Retina (tissue), 1 donor: Measurements from ENCODE around the gene AHDC1.
"Not testable (repeated sequence)": the region's sequence is repeated elsewhere in the genome, so short reads cannot be mapped to it uniquely, and the experiment has no call there.

ENCODE experiments used
- DNase-seq: peaks from one replicate; pipeline ENCODE4 v3.0.0-alpha.2; 2016

AHDC1 gene

DNA sequence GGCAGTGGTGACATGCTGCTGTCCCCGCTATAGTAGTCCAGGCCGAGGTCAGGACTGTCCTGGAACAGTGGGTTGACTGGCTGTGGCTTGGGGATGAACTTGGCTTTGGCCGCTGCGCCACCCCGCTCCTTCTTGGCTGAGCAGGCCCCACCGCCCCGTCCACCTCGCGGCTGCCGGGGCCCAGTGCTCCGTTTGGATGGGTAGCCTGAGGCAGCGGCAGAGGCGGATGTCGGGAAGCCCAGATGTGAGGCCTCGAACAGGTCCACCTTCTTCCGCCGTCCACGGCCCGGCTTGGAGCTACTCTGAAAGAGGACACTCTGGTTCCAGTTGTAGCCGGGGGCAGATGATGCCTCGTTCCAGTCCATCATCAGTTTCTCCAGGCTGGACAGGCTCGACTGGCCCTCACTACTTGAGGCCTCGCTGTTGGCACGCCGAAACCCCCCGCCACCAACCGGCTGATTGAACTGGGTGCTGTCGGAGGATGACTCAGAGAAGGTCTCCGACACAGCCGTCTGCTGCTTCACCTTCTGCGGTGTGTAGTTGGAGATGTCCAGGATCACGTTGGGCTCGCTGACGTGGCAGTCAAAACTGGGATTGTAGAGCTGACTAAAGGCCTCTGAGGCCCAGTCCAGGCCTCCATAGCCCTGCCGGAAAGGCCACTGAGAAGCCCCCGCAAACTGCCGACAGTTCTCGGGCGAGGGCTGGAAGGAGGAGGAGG lies 55.6 kb downstream of the AHDC1 start:
- no peak for DNase-seq

DNA sequence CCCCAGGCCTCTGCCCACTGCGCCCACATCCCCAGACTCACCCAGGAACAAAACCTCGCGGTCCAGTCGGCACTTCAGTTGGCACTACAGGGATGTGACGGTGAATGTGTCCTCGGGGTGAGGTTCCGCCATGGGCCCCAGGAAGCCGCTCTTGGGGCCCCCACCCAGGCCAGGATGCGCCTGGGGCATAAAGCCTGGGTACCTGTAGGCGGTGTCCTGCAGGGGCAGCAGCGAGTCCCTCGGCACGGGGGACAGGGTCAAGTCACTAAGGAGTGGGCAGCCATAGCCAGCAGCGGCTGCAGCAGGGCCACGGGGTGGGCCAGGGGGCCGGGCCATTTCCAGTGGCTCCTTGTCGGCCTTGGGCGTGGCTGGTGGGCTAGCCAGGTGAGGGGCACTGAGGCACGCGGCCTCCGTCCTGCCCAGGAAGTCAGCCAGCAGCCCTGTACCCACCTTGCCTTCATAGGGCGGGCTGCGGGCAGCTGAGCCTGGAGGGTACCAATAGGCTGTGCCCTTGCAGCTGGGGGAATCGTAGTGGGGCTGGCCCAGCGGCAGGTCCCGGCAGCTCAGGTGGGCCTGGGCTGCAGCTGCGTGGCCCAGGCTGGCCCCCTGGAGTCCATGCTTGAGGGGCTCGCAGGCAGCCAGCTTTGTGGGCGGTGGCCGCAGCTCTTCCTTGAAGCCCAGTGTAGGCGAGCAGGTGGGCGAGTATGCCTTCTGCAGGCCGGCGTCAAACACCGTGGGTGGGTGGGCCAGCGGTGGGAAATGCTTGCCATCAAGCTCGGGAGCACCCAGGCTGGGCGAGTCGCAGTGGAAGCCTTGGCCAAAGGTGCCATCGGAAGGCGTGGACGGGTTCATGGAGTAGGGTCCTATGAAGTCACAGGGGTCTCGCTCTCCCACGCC lies 56.5 kb downstream of the AHDC1 start:
- no peak for DNase-seq

DNA sequence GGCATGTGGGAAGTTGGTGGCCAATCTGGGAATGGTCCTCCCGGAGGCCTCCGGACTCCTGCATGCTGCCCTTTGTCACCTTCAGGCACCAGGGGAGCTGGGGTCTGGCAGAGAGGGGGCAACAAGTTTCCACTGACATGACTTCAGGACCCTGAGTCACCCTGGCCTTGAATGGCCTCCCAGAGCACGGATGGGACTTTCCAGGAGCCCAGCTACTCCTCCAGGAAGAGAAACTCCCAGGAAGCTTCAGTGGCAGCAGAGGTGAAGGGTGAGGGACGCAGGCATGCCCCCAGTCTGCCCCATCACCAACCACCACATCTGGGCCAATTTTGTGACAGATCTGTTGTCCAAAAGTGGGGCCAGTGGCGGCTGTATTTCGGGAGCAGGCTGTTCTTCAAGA lies 58.1 kb downstream of the AHDC1 start:
- no peak for DNase-seq

DNA sequence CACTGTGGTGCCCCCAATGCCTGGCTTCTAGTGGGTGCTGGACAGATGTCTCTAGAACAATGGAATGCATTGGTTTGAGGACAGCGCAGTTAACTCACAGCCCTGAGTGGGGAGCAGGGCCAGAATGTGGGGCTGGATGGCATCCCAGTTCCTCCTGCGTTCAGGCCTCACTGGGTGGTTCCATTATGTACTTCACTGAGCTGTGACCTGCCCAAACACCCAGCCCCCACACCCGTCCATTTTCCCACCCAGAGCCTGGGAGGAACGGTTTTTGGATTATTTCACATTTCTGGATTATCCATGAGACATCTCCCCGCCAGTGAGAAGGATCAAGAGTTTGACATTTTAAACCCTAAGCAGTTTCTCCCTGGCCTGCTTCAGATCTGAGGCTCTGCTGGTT lies 58.7 kb downstream of the AHDC1 start:
- DNase-seq: no peak

DNA sequence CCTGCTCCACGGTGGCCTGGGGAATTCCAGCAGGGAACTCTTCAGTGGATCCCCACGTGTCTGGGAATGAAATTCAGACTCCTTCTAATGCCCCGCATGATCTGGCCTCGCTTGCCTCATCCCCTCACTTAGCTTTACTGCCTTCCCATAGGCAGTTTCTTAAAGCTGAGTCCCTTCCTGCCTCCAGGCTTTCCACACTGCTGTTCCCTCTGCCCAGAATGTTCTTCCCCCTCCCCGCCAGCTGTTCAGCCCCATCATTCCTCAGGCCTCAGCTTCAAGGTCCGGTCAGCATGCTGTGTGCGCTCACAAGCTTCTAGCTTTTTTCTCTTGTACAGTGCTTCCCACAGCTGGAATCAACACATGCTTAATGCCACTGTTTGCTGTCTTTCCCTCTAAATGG lies 59.1 kb downstream of the AHDC1 start:
- no peak for DNase-seq

DNA sequence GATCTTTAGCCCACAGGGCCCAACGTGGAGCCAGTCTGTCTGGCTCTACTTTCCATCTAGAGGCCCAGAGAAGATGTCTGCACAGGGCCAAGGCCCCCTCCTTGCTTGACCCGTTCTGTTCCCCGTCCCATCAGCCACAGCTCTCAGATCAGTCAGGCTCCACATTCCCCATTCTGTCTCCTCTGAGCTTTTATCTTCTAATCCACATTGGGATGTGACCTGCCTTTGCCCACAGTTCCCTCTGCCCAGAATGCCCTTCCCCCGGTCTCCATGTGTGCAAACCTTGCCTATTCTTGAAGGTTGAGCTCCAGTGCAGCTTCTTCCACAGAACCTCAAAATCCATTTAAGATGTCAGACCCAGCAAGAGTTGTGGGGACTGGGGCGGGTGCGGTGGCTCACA lies 60.7 kb downstream of the AHDC1 start:
- DNase-seq: no peak

DNA sequence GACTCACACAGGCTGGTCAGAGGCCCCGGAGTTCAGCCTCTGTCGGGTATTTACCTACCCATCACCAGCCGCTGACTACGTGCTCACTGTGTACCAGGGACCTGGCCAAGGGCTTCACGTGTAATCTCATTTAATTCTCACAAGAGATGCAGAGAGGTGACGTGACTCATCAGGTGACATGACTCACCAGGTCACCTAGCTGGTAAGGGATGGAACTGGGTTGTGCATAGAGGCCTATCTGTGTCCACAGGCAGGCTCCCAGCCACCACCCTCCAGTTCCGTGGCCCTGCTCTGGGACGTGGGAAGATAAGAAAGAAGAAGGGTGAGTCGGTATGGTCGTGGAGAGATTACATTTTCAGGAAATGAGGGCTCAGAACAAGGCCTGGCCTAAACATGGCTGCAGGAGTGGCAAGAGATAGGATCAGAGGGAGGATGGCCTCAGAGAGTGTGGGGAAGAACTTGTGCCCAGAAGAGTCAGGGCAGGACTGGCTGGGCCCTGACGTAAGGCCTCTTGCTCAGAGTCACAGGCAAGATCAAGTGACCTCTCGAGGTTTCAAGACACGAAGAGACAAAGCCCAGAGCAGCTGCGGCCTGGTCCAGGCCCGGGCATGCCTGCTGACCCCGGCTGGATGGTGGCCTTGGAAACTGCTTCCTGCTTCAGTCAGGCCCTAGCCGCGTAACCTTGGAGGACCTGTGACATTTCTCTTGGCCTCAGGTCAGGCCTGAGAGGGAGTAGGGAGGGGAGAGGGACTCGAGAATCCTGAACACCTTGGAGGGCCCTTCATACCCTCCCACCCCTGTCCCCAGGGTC lies 61.3 kb downstream of the AHDC1 start:
- DNase-seq: no peak

DNA sequence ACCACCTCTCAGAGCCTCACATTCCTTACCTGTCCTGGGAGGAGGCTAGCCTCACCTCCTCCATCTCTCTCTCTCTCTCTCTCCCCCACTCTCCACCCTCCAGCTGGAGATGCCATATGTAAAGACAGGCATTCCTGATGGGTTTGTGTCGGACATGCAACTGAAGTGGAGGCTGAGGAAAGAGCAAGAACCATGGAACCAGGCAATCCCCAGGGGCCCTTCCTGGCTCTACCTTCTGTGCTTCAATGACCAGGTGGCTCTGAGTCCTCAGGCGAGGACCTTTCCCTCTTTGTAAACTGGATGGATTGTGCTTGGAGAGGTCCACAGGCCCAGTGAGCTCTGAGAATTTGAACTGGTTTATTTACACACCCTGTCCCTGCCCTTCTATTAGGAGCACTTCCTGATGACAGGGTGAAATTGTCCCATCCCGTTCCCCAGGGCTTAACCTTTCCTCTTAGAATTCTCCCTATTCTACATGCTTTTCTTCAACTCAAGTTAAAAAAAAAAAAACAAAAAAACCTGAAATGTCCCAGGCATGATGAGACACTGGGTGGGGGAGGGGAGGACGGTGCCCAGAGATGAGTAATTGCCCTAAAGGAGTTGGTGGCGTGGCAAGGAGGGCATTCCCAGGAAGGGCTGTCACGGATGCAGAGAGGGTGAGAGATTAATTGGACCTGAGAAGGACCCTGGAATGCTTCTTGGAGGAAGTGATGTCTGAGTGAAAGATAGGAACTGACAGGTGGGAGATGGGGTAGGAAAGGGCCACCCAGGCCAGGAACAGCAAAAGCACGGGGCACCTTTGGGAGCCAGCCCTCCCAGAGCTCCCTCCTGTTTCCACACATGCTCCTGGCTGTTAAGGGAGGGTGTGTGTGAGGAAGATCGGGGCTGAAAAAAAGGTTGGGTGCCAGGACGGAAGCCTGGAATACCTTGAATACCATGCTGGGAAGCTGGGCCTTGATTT lies 63.8 kb downstream of the AHDC1 start:
- no peak for DNase-seq

DNA sequence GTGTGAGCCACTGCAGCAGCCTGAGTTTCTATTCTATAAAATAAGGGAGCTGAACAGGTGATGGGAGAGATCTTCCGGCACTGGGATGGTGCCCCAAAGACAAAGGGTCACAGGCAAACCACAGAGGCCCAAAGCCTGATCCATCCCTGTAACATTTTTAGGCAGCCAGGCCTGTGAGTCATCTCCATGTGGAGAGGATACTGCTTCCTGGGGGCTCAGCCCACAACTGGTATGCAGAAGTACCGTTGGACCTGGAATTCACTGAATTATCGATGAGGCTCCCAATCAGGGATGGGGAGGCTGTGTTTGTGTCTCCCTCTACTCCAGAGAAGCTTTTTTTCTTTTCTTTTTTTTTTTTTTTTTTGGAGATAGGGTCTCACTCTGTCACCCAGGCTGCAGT lies 65.2 kb downstream of the AHDC1 start:
- DNase-seq: no peak

DNA sequence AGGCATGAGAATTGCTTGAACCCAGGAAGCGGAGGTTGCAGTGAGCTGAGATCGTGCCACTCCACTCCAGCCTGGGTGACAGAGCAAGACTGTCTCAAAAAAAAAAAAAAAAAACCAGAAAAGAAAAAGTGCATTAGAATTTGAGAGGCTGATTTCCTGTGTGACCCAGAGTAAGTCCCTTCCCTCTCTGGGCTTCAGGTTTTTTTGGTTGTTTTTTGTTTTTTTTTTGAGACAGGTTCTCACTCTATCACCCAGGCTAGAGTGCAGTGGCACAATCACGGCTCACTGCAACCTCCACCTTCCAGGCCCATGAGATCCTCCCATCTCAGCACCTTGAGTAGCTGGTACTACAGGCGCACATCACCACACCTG lies 65.7 kb downstream of the AHDC1 start:
- DNase-seq: not testable (repeated sequence)

DNA sequence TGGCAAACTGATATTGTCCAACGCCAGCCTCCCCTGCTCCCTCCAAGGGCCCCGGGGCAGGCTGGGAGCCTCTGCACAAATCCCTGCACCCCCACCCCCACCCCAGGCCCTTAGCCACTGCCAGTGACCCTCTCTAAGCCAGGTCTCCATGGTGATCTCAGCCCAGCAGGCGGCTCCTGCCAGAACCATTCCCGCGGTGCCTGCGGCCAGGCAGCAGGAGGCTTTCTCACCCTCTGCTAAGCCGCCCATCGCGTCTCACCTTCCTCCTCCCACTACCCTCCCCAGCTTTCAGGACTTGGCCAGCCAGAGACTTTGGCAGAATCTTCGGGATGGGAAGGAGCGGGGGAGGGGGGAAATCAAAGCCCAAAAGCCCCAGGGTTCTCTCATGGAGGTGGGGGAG lies 67.2 kb downstream of the AHDC1 start:
- DNase-seq: peak; percentile 80

DNA sequence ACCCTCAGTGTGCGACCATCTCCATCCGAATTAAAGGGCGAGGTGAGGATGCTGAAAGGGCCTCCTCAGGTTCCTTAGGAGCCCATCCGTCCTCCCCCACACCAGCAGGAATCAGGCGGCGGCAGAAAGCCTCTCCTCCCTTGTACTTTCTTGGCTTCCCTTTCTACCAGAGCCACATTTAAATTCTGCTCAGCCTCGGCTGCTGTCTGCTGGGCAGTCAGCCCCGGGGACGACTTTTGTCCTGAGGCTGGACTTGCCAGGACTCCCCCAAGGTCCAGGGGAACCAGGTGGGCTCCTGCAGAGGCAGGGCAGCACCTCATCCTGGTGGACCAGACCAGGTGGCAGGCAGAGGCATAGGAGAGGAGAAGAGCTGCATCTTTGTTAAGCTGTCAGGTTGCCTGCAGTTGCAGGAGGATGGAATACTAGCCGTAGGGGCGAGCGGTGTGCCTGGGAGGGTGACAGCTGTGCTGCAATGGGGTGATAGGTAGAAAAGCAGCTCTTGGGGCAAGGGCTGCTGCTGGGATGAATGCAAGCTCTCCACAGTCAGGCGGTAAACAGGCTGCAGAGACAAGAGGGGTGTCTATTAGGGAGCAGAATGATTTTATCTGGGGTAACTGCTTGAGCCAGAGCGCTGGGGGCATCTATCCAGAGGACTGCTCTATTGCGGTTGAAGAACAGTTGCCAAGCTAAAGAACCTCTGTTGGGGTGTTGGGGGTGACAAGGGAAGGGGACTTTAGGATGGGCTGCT lies 67.8 kb downstream of the AHDC1 start:
- DNase-seq: no peak

DNA sequence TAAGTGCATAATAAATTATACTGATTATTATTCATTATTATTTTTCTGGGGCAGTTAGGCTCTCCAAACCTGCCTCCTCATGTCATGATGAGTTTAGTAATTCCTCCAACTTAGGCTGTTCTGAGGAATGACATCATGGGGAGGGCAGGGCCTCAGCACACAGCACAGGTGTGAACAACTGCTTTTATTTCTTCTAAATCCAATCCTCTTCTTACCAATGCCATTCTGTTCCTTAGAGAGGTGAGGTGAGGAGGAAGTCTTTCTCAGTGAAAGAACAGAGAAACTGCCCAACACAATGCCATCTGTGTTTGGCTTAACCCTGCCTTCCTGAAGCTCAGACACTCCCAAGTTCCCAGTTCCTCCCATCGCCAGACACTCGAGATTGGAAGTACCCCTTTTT lies 68.6 kb downstream of the AHDC1 start:
- no peak for DNase-seq

DNA sequence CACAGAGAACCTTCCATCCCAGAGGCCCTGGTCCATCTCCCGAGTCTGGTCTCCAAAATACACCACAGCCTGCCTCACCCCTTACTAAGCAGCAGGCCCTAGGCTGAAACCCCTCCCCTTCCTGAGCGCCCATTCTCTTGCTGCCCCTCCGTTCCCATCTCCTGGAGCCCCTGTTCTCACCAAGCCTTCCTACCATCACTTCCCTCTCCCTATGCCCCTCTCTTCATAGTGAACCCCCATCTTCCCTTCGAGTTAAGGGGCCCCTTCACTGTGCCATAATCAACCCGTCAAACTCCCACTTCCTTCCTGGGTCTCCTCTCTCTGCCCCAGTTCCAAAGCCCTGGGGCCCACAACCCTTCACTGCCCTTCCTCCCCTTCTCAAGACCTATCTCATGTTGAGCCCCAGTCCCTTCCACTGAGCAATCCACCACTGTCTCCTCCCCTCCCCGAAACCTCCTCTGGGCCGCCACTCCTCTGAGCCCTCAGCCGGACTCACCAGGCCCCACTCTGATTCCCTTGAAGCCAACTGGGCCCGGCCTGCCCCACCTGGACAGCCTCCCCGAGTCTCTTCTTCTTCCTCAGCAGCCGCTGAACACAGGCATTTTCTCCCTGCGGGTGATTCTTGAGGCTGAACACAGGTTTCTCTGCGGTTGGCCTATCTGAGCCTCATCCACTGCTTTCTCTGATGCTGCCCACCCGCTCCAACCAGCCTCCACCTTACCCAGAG lies 71.8 kb downstream of the AHDC1 start:
- no peak for DNase-seq

DNA sequence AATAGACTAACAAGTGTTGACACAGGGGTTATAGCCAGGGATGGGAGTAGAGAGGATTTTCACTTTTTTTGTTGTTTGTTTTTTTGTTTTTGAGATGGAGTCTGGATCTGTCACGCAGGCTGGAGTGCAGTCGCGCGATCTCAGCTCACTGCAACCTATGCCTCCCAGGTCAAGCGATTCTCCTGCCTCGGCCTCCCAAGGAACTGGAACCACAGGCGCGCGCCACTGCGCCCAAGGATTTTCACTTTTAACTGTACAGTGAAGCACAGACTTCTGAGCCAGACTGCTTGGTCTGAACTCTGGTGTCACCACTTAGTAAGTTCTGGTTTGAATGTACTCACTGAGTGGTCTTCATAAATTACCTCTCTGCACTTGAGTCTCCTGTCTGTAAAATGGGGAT lies 73.8 kb downstream of the AHDC1 start:
- no peak for DNase-seq

DNA sequence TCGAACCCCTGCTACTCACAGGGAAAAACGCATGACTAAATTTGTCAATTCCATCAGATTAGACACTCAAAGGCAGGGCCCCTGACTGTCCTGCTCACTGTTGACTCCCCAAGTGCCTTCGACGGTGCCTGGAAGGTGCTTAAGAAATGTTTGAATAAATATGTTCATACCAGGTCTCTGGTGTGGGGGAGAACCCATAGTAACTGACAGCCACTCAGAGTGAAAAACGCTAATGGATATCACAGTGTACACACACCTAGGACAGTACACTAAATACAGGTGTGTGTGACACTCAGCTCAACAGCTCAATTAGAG lies 74.3 kb downstream of the AHDC1 start:
- no peak for DNase-seq

DNA sequence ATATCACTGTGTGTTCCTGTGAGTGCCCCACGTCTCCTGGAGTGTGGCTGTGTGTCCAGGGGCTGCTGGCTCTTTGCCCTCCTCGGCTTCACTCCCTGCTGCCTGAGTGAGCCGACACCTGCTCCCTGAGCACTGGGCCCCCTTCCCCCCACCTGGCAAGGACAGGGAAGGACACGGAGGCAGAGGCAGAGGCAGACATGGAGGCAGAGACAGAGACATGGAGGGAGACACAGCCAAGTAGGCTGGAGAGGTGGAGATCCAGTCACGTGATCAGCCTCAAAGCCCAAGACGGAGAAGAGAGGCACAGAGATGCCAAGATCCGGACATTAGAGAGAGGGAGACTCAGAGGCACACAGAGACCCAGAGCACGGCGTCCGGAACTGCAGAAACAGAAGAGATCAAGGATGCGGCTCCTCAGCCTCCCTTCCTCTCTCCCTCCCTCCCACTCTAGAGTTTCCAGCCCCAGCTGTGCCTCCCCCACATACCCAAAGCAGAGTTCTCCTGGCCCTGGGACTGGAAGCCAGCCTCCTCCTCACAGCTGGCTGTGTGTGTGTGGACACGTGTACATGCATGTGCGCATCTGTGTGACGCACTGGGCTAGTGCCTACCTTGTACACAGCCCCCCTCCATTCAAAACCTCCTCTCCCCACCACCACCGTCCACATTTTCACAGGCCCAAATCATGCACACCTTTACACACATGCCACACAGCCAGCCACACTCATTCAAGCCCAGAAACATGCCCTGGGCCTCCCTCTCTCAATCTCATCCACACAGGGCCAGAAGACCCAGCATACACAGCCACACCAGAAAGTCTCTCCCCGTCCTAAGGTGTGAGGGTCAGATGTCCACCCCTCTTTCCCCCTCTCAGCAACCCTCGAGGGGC lies 74.9 kb downstream of the AHDC1 start:
- DNase-seq: peak; percentile 81

DNA sequence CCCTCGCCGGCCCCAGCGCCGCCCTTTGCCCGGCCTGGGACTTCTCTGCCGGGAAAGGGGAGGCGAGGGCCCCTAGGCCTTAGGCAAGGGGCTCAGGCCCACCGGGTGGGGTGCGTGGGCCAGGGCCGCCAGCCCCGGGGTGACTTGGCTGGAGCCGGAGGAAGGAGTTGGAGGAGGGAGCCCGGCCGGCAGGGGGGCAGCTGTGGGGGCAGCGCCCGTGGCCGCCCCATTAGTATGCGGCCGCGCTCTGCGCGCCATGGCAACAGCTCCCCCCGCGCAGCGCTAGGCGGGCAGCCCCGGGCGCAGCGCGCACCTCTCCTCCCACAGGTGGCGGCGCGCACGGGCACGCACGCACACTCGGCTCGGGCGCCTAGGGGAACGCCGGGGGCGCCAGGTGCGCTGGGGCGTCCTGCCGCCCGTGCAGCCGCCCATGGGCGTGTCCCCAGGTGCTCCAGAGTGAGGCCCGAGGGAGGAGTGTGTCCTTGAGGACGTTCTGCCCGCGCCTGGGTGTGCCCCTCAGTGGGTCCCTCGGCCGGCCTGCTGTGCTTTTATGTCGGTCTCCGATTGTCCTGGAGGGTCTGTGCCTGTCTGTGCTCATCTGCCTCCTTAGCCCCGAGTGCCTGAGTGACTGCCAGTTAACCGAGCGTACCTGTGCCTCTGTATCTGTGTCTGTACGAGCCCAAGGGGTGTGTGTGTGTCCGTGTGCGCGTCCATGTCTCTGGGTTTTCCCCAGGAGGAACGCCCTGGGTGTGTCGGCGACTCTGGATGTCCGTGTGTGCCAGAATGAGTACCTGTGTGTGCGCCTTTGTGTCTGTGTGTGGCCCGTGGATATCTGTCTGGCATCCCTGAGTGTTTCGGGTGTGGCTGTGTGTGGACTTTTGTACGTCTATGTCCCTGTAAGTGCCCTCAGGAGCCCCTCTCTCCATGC lies 75.8 kb downstream of the AHDC1 start:
- peak; percentile 85 for DNase-seq
